ENCODE data around the gene INO80D.
"Not testable (repeated sequence)": the region's sequence is repeated elsewhere in the genome, so short reads cannot be mapped to it uniquely, and the experiment has no call there.

GRCh38 chr2:205988681-205989080 is 97.3 kb downstream of the INO80D start:
- TF ChIP-seq EZH2 (IDR thresholded peaks at IDR 0.05; ENCODE audit: insufficient read depth, low read length); CTCF (IDR thresholded peaks at IDR 0.05; ENCODE audit: insufficient read depth, low read depth, low read length): not testable (repeated sequence)

Data from astrocyte (in vitro differentiated cells and primary cell).